22Rv1 (cell line): ENCODE data around the gene GPR4.

ENCODE experiments used
- CTCF ChIP-seq: fragments of 450-650 bp; IDR thresholded peaks from 2 replicates; pipeline ENCODE4 v1.5.1; 2017; ENCODE audit warnings: mild to moderate bottlenecking
- ZFX ChIP-seq: fragments of 450-650 bp; IDR thresholded peaks from 2 replicates; pipeline ENCODE4 v1.6.1; 2017; ENCODE audit warnings: antibody characterized with exemption, borderline replicate concordance

- TF ChIP-seq CTCF (no peak), ZFX (no peak)
Observed at GRCh38 chr19:45645068-45645630, 43.1 kb upstream of the GPR4 start.
